Natural killer cell (primary cell): ENCODE measurements around the gene PLEKHG3. TPM values are rescaled to one million over a fixed set of nuclear protein-coding genes. Genes with fewer than 3 reads are reported as not detected.

Experiments used
- ATAC-seq, 3 donors: fragments of 150-1000 bp in 2 of 3; fragments of 200-7000 bp in 1 of 3; cut with Tn5 transposase; 1 replicate in 1 of 3; 2 replicates in 2 of 3; pipeline ENCODE4 v1.10.0; 2021; ENCODE audit warnings: mild to moderate bottlenecking in 2 of 3, moderate library complexity in 2 of 3
- DNase-seq, 2 donors: peaks; one replicate each; pipeline versions ENCODE4 v3.0.0 to v3.0.0-alpha.2; 2013 to 2021; ENCODE audit warnings: mixed read lengths in 1 of 2
- H3K27ac ChIP-seq: one replicate; pipeline ENCODE4 v1.5.1; 2013; ENCODE audit warnings: mild to moderate bottlenecking, low read length
- H3K27me3 ChIP-seq: one replicate; pipeline ENCODE4 v1.6.1; 2013; ENCODE audit warnings: low read length; ENCODE audit not compliant: control insufficient read depth, insufficient read depth
- H3K36me3 ChIP-seq: one replicate; pipeline ENCODE4 v1.6.1; 2013; ENCODE audit warnings: low read length; ENCODE audit not compliant: control insufficient read depth, insufficient read depth
- H3K4me1 ChIP-seq: one replicate; pipeline ENCODE4 v1.6.1; 2013; ENCODE audit warnings: low read length; ENCODE audit not compliant: control insufficient read depth, insufficient read depth
- H3K4me3 ChIP-seq: one replicate; pipeline ENCODE4 v1.5.1; 2013; ENCODE audit warnings: low read length
- H3K9me3 ChIP-seq: one replicate; pipeline ENCODE4 v1.6.1; 2013; ENCODE audit warnings: low read length; ENCODE audit not compliant: control insufficient read depth, insufficient read depth
- H3K27ac Mint-ChIP-seq, 2 donors: one replicate each; pipeline ENCODE4 v1.8.0; 2022; ENCODE audit warnings: mild to moderate bottlenecking in 2 of 2, mixed read lengths in 2 of 2, moderate library complexity in 1 of 2
- H3K27me3 Mint-ChIP-seq, 2 donors: one replicate each; pipeline ENCODE4 v1.8.0; 2022; ENCODE audit warnings: low read depth in 2 of 2, mixed read lengths in 2 of 2
- H3K36me3 Mint-ChIP-seq: one replicate; pipeline ENCODE4 v1.8.0; 2022; ENCODE audit warnings: mixed read lengths
- H3K4me1 Mint-ChIP-seq, 2 donors: one replicate each; pipeline ENCODE4 v1.8.0; 2022; ENCODE audit warnings: mixed read lengths in 2 of 2
- H3K4me3 Mint-ChIP-seq: one replicate; pipeline ENCODE4 v1.8.0; 2022; ENCODE audit warnings: mild to moderate bottlenecking, moderate library complexity, mixed read lengths
- H3K9me3 Mint-ChIP-seq, 2 donors: one replicate each; pipeline ENCODE4 v1.8.0; 2022; ENCODE audit warnings: mixed read lengths in 2 of 2
- WGBS: methylation state at CpG from one replicate; pipeline ENCODE4 v1.1.7; 2013; ENCODE audit warnings: missing lambda C conversion rate; ENCODE audit not compliant: insufficient coverage; 5-methylcytosine and 5-hydroxymethylcytosine counted together
- intact Hi-C: fragments of 100-400 bp; cut with micrococcal nuclease; formaldehyde crosslinking; loops from one replicate; pipeline ENCODE4 v1.14.2; 2022
- total RNA-seq, 4 donors: library from RNA; stranded (reverse); fragments of 120-200 nt in 1 of 4; gene quantifications; one replicate each; pipeline versions ENCODE4 v1.2.3 to v1.2.4, GENCODE V29; 2013 to 2022
- TF ChIP-seq, protein P1 (sequence below): fragments of 200-600 bp; IDR thresholded peaks from one replicate; pipeline ENCODE4 v1.8.0; 2022; ENCODE audit warnings: antibody characterized with exemption

Gene PLEKHG3
- total RNA-seq, 3 donors from 2014 or later (not counting 1 experiment from before 2014, with no cell fraction given), result 184 to 285 (median 225) TPM

- Histone ChIP-seq H3K27me3 (no peaks in the 10 kb centered on the region), H3K36me3 (peaks cover 4% of the 10 kb centered on the region), H3K4me3 (no peak overlapping the region), H3K9me3 (no peaks in the 10 kb centered on the region), H3K27ac (peak overlapping the region; percentile 55), H3K4me1 (peaks cover 75% of the 10 kb centered on the region)
- ATAC-seq, result no peak
- Mint-ChIP-seq H3K36me3 (peaks cover 20% of the 10 kb centered on the region), H3K27ac (peak overlapping the region; percentile 76 to 86), H3K27me3 (no peaks in the 10 kb centered on the region), H3K4me3 (peak overlapping the region; percentile 67), H3K9me3 (peaks cover 0 to 3% of the 10 kb centered on the region in 2 donors), H3K4me1 (peaks cover 95 to 98% of the 10 kb centered on the region in 2 donors)
- intact Hi-C loops, result loop anchor here (1.0 kb wide), 1 partner anchor 11 kb away; no protein-coding TSS in a partner anchor
- TF ChIP-seq, protein P1, sequence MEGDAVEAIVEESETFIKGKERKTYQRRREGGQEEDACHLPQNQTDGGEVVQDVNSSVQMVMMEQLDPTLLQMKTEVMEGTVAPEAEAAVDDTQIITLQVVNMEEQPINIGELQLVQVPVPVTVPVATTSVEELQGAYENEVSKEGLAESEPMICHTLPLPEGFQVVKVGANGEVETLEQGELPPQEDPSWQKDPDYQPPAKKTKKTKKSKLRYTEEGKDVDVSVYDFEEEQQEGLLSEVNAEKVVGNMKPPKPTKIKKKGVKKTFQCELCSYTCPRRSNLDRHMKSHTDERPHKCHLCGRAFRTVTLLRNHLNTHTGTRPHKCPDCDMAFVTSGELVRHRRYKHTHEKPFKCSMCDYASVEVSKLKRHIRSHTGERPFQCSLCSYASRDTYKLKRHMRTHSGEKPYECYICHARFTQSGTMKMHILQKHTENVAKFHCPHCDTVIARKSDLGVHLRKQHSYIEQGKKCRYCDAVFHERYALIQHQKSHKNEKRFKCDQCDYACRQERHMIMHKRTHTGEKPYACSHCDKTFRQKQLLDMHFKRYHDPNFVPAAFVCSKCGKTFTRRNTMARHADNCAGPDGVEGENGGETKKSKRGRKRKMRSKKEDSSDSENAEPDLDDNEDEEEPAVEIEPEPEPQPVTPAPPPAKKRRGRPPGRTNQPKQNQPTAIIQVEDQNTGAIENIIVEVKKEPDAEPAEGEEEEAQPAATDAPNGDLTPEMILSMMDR, result no peak
- DNase-seq, result no peak
These were observed 9.5 kb downstream of the PLEKHG3 start for GRCh38 chr14:64713677-64714076.

- Mint-ChIP-seq H3K4me3 (peak overlapping the region; percentile 67), H3K9me3 (peaks cover 0 to 3% of the 10 kb centered on the region in 2 donors), H3K36me3 (peaks cover 20% of the 10 kb centered on the region), H3K27me3 (no peaks in the 10 kb centered on the region), H3K4me1 (peaks cover 93 to 96% of the 10 kb centered on the region in 2 donors), H3K27ac (peak overlapping the region; percentile 76 to 86)
- no peak overlapping the region for H3K4me3 ChIP-seq
- TF ChIP-seq, protein P1, result no peak
- DNase-seq (no peak), ATAC-seq (peak; percentile 55 to 63 (median 61))
- H3K27me3 ChIP-seq, result no peaks in the 10 kb centered on the region
- peaks cover 4% of the 10 kb centered on the region for H3K36me3 ChIP-seq
- WGBS, result 69% methylated on average over 4 of the region's 5 CpGs
- intact Hi-C loops, result loop anchor here (1.0 kb wide), 1 partner anchor 10 kb away; no protein-coding TSS in a partner anchor
- peaks cover 74% of the 10 kb centered on the region for H3K4me1 ChIP-seq
- no peaks in the 10 kb centered on the region for H3K9me3 ChIP-seq
- peak overlapping the region; percentile 55 for H3K27ac ChIP-seq
These were observed 10.3 kb downstream of the PLEKHG3 start for GRCh38 chr14:64714432-64715025.

GRCh38 chr14:64715146-64715627 lies 11.0 kb downstream of the PLEKHG3 start:
- Mint-ChIP-seq H3K36me3 (peaks cover 20% of the 10 kb centered on the region), H3K4me3 (peak overlapping the region; percentile 73), H3K27ac (peak overlapping the region; percentile 76 to 86), H3K27me3 (no peaks in the 10 kb centered on the region), H3K9me3 (peaks cover 0 to 3% of the 10 kb centered on the region in 2 donors), H3K4me1 (peaks cover 93 to 96% of the 10 kb centered on the region in 2 donors)
- intact Hi-C loops, result no loop called here
- H3K27ac ChIP-seq, result peak overlapping the region; percentile 55
- H3K4me3 ChIP-seq, result no peak overlapping the region
- DNase-seq (no peak), ATAC-seq (no peak)
- H3K27me3 ChIP-seq, result no peaks in the 10 kb centered on the region
- H3K9me3 ChIP-seq, result no peaks in the 10 kb centered on the region
- TF ChIP-seq, protein P1, result no peak
- 83% methylated on average over 4 of the region's 4 CpGs for WGBS
- peaks cover 4% of the 10 kb centered on the region for H3K36me3 ChIP-seq
- H3K4me1 ChIP-seq, result peaks cover 76% of the 10 kb centered on the region
